Epithelial cell of proximal tubule (primary cell): ENCODE results near the gene SCD5. TPM values are rescaled to one million over a fixed set of nuclear protein-coding genes. Genes with fewer than 3 reads are reported as not detected.

Experiments used
- DNase-seq: peaks from one replicate; pipeline ENCODE4 v3.0.0-alpha.2; 2011; ENCODE audit warnings: low read depth
- H3K4me3 ChIP-seq: 2 replicates; pipeline ENCODE4 v1.5.1; 2011; ENCODE audit warnings: low read depth, mild to moderate bottlenecking, low read length
- total RNA-seq: library from RNA; depleted of rRNA; stranded (reverse); fragments of >200 nt; gene quantifications from 2 replicates; pipeline ENCODE4 v1.2.3, GENCODE V29; 2015
- TF ChIP-seq, protein P1 (sequence below): conservative IDR thresholded peaks from 2 replicates; pipeline ENCODE4 v1.5.1; 2012; ENCODE audit warnings: low read depth, mild to moderate bottlenecking, low read length

SCD5 gene
- total RNA-seq, 1 donor from 2014 or later = 22.7 TPM

DNA sequence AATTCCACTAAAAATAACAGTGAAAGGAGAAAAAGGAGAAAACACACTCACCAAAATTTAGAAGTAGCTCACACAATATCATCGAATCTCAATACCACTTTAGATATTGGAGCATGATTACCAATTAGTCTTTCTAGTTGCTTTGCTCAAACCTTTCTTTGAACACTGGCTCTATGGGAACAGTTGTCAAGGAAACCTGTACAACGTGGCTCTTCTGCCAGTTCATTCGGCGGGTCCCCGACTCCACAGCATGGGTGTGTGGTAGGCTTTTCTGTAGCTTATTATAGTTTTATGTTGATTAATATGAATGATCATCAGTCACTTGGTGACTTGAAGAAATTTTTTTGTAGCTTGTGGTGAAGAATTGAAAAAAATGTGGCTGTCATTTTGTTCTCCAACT lies 186.6 kb downstream of the SCD5 start:
- no peak for DNase-seq
- TF ChIP-seq, protein P1, sequence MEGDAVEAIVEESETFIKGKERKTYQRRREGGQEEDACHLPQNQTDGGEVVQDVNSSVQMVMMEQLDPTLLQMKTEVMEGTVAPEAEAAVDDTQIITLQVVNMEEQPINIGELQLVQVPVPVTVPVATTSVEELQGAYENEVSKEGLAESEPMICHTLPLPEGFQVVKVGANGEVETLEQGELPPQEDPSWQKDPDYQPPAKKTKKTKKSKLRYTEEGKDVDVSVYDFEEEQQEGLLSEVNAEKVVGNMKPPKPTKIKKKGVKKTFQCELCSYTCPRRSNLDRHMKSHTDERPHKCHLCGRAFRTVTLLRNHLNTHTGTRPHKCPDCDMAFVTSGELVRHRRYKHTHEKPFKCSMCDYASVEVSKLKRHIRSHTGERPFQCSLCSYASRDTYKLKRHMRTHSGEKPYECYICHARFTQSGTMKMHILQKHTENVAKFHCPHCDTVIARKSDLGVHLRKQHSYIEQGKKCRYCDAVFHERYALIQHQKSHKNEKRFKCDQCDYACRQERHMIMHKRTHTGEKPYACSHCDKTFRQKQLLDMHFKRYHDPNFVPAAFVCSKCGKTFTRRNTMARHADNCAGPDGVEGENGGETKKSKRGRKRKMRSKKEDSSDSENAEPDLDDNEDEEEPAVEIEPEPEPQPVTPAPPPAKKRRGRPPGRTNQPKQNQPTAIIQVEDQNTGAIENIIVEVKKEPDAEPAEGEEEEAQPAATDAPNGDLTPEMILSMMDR = no peak
- no peak overlapping the region for H3K4me3 ChIP-seq

DNA sequence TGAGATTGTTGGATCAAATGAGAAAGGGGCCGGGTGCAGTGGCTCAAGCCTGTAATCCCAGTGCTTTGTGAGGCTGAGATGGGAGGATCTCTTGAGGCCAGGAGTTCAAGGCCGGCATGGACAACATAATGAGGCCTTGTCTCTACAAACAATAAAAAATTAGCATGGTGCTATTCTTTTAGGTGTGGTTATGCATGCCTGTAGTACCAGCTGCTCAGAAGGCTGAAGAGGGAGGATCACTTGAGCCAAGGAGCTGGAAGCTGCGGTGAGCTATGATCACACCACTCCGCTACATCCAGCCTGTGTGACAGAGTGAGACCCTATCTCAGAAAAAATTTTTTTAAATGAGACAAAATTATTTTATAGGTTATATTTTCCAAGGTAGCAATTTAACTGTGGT lies 187.1 kb downstream of the SCD5 start:
- DNase-seq = no peak
- TF ChIP-seq, protein P1 = no peak
- no peak overlapping the region for H3K4me3 ChIP-seq

- no peak overlapping the region for H3K4me3 ChIP-seq
- TF ChIP-seq, protein P1 = no peak
- no peak for DNase-seq
These were observed 188.6 kb downstream of the SCD5 start for GRCh38 chr4:82610041-82610440.

DNA sequence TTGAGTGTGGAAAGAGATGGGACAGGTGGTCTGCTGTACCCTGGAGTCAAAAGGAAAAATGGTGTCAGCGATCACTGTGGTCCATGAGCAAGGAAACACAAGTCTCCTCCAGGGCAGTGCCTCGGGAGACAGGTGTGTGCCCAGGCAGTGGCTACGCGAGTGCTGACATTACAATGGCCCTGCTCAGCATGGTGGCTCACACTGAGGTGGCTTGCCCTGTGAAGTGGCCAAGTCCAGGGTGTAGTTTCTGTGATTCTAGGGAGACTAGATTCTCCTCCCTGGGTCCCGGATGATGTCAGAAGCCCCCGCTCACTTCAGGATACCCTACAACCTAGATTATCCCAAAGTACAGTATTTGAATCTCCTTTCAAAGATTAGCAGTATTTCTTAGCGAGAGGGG lies 192.0 kb downstream of the SCD5 start:
- TF ChIP-seq, protein P1 = no peak
- no peak overlapping the region for H3K4me3 ChIP-seq
- DNase-seq = no peak

GRCh38 chr4:82604522-82604921 lies 194.1 kb downstream of the SCD5 start:
- no peak overlapping the region for H3K4me3 ChIP-seq
- TF ChIP-seq, protein P1 = no peak
- DNase-seq = no peak

GRCh38 chr4:82601242-82602015 lies 197.2 kb downstream of the SCD5 start:
- TF ChIP-seq, protein P1 = no peak
- no peak for DNase-seq

DNA sequence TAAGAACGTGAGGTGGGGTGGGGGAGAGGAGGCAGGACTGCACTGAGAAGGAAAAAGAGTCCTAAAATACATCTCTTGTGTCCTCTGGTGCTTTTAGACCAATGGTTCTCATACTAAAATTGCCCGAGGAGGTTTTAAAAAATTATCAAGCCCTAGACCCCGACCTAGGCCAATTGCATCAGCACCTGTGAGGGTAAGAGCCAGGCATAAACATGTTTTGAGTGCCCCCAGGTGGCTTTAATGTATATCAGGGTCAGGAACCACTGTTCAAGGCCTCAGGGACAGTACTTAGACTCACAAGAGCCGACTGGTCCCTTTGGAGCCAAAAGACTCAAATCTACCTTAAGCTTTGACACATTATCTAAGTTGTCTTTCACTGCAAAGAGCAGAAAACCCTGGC lies 199.3 kb downstream of the SCD5 start:
- H3K4me3 ChIP-seq = no peak overlapping the region
- no peak for DNase-seq
- TF ChIP-seq, protein P1 = no peak

More at GRCh38 chr4:82601242-82602015, 197.2 kb downstream of the SCD5 start:
- no peak overlapping the region for H3K4me3 ChIP-seq
